GM19438 (cell line): ENCODE results near the gene GAB2.

Source experiments
- ATAC-seq: cut with Tn5 transposase; IDR thresholded peaks from one replicate; pipeline ENCODE4 v1.9.1; 2021; ENCODE audit warnings: low read depth; ENCODE audit not compliant: unreplicated experiment

Gene GAB2

GRCh38 chr11:78402847-78403246, 14.8 kb downstream of the GAB2 start:
- ATAC-seq = no peak

- no peak for ATAC-seq
Observed at GRCh38 chr11:78400702-78401101, 16.9 kb downstream of the GAB2 start.

GRCh38 chr11:78400116-78400515, 17.5 kb downstream of the GAB2 start:
- no peak for ATAC-seq

- ATAC-seq = no peak
Observed at GRCh38 chr11:78399136-78399535, 18.5 kb downstream of the GAB2 start.

- ATAC-seq = no peak
Observed at GRCh38 chr11:78398715-78399114, 18.9 kb downstream of the GAB2 start.

- ATAC-seq = no peak
Observed at GRCh38 chr11:78397398-78397797, 20.2 kb downstream of the GAB2 start.

- no peak for ATAC-seq
Observed at GRCh38 chr11:78395597-78395996, 22.0 kb downstream of the GAB2 start.

- no peak for ATAC-seq
Observed at GRCh38 chr11:78392854-78393253, 24.8 kb downstream of the GAB2 start.

- no peak for ATAC-seq
Observed at GRCh38 chr11:78391424-78391823, 26.2 kb downstream of the GAB2 start.

- ATAC-seq = no peak
Observed at GRCh38 chr11:78390809-78391208, 26.8 kb downstream of the GAB2 start.

- ATAC-seq = no peak
Observed at GRCh38 chr11:78386215-78386941, 31.2 kb downstream of the GAB2 start.

GRCh38 chr11:78385205-78385604, 32.4 kb downstream of the GAB2 start:
- no peak for ATAC-seq

- no peak for ATAC-seq
Observed at GRCh38 chr11:78384231-78384630, 33.4 kb downstream of the GAB2 start.

GRCh38 chr11:78381865-78382264, 35.8 kb downstream of the GAB2 start:
- ATAC-seq = no peak

GRCh38 chr11:78380615-78381051, 37.0 kb downstream of the GAB2 start:
- ATAC-seq = no peak

- no peak for ATAC-seq
Observed at GRCh38 chr11:78379039-78379670, 38.5 kb downstream of the GAB2 start.

GRCh38 chr11:78377625-78378418, 39.8 kb downstream of the GAB2 start:
- ATAC-seq = no peak

- ATAC-seq = no peak
Observed at GRCh38 chr11:78376858-78377257, 40.8 kb downstream of the GAB2 start.

- ATAC-seq = no peak
Observed at GRCh38 chr11:78374917-78375316, 42.7 kb downstream of the GAB2 start.

GRCh38 chr11:78373689-78374088, 43.9 kb downstream of the GAB2 start:
- no peak for ATAC-seq

- ATAC-seq = no peak
Observed at GRCh38 chr11:78372114-78372768, 45.4 kb downstream of the GAB2 start.
